Measurements from ENCODE around the gene UBA5. TPM values are rescaled to one million over a fixed set of nuclear protein-coding genes. Genes with fewer than 3 reads are reported as not detected.

UBA5 gene
- total and polyA plus RNA-seq, 10 donors, result 19.2 to 71.5 (median 46.5) TPM

GRCh38 chr3:132641837-132642538 lies 18.1 kb upstream of the UBA5 start:
- intact Hi-C loops (cut with DNase I; ENCODE audit: low total_unique reads), result loop anchor here (5.0 to 10.0 kb wide), 2 partner anchors 105 to 287 kb away; no protein-coding TSS in a partner anchor

GRCh38 chr3:132642539-132642847 lies 17.6 kb upstream of the UBA5 start:
- intact Hi-C loops (cut with DNase I; ENCODE audit: low total_unique reads), result loop anchor here (5.0 to 10.0 kb wide), 2 partner anchors 105 to 288 kb away; no protein-coding TSS in a partner anchor
- WGBS, 5 donors, result 65 to 81% (median 73%) methylated on average over 2 of the region's 2 CpGs

More at GRCh38 chr3:132641837-132642538, 18.1 kb upstream of the UBA5 start:
- TF ChIP-seq POLR2AphosphoS5 (IDR thresholded peaks at IDR 0.05), result no peak
- no peak for TF ChIP-seq POLR2A (IDR thresholded peaks at IDR 0.05)
- TF ChIP-seq CTCF (IDR thresholded peaks at IDR 0.05 in 8 of 11, conservative IDR thresholded peaks at IDR 0.05 in 3 of 11), result peak; percentile 39 to 78 (median 67)
- Histone ChIP-seq H3K4me1 (peaks cover 0 to 12% (median 0%) of the 10 kb centered on the region in 6 donors), H3K27ac (no peak overlapping the region), H3K4me3 (no peak overlapping the region), H3K36me3 (peaks cover 3 to 48% (median 22%) of the 10 kb centered on the region in 6 donors), H3K9me3 (no peaks in the 10 kb centered on the region), H3K27me3 (replicated peaks in 1 of 7) (no peaks in the 10 kb centered on the region)
- WGBS, 5 donors, result 76 to 90% (median 82%) methylated on average over 5 of the region's 5 CpGs
- DNase-seq, result no peak

GRCh38 chr3:132643366-132643765 lies 16.8 kb upstream of the UBA5 start:
- intact Hi-C loops (cut with DNase I; ENCODE audit: low total_unique reads), result loop anchor here (5.0 to 10.0 kb wide), 2 partner anchors 106 to 289 kb away; no protein-coding TSS in a partner anchor
- WGBS, 5 donors, result 32 to 62% (median 60%) methylated on average over 2 of the region's 2 CpGs
- TF ChIP-seq POLR2AphosphoS5 (IDR thresholded peaks at IDR 0.05) (no peak), CTCF (IDR thresholded peaks at IDR 0.05 in 8 of 11, conservative IDR thresholded peaks at IDR 0.05 in 3 of 11) (no peak), POLR2A (IDR thresholded peaks at IDR 0.05) (no peak)

More at GRCh38 chr3:132642539-132642847, 17.6 kb upstream of the UBA5 start:
- DNase-seq, result no peak
- Histone ChIP-seq H3K4me1 (peaks cover 0 to 12% (median 0%) of the 10 kb centered on the region in 6 donors), H3K9me3 (no peaks in the 10 kb centered on the region), H3K36me3 (peaks cover 3 to 43% (median 20%) of the 10 kb centered on the region in 6 donors), H3K27ac (no peak overlapping the region), H3K27me3 (replicated peaks in 1 of 7) (no peaks in the 10 kb centered on the region), H3K4me3 (no peak overlapping the region)
- TF ChIP-seq CTCF (IDR thresholded peaks at IDR 0.05 in 8 of 11, conservative IDR thresholded peaks at IDR 0.05 in 3 of 11) (peak in 4 of 11 experiments; percentile 5 to 47 (median 38)), POLR2AphosphoS5 (IDR thresholded peaks at IDR 0.05) (no peak)

GRCh38 chr3:132645058-132645457 lies 15.1 kb upstream of the UBA5 start:
- no peak for DNase-seq
- Histone ChIP-seq H3K9me3 (no peaks in the 10 kb centered on the region), H3K4me1 (peaks cover 0 to 12% (median 0%) of the 10 kb centered on the region in 6 donors), H3K27me3 (replicated peaks in 1 of 7) (no peaks in the 10 kb centered on the region), H3K36me3 (peaks cover 0 to 17% (median 5%) of the 10 kb centered on the region in 6 donors), H3K4me3 (no peak overlapping the region), H3K27ac (no peak overlapping the region)
- no peak for TF ChIP-seq POLR2A (IDR thresholded peaks at IDR 0.05)
- 86 to 94% (median 93%) methylated on average over 1 of the region's 1 CpG for WGBS, 5 donors
- intact Hi-C loops (cut with DNase I; ENCODE audit: low total_unique reads), result loop anchor here (10.0 kb wide), 1 partner anchor 290 kb away; no protein-coding TSS in a partner anchor

More at GRCh38 chr3:132643366-132643765, 16.8 kb upstream of the UBA5 start:
- H3K4me1 ChIP-seq, result peaks cover 0 to 12% (median 0%) of the 10 kb centered on the region in 6 donors
- no peaks in the 10 kb centered on the region for H3K27me3 ChIP-seq (replicated peaks in 1 of 7)
- no peaks in the 10 kb centered on the region for H3K9me3 ChIP-seq
- peaks cover 0 to 34% (median 15%) of the 10 kb centered on the region in 6 donors for H3K36me3 ChIP-seq
- H3K27ac ChIP-seq, result peak overlapping the region in 3 of 8 donors; percentile 38 to 44 (median 42)
- DNase-seq, result no peak
- H3K4me3 ChIP-seq, result no peak overlapping the region

Data from spleen (tissue), 11 donors.